WTC11 (cell line): ENCODE results near the gene NLRP1. TPM values are rescaled to one million over a fixed set of nuclear protein-coding genes. Genes with fewer than 3 reads are reported as not detected.

Source experiments
- ATAC-seq: fragments of 200-7000 bp; cut with Tn5 transposase; 2 replicates; pipeline ENCODE4 v1.10.0; 2021; ENCODE audit warnings: mild to moderate bottlenecking, moderate library complexity
- CTCF ChIA-PET: fragments of 300-600 bp; sonication (Branson Sonifier 250); formaldehyde crosslinking; loops from one replicate; lab custom pipeline; 2021; ENCODE audit warnings: antibody characterized with exemption; lab: Charles Lee
- POLR2A ChIA-PET: fragments of 350-600 bp; sonication (Branson Sonifier 250); formaldehyde crosslinking; loops from one replicate; lab custom pipeline; 2021; ENCODE audit warnings: antibody characterized with exemption; lab: Charles Lee
- DNase-seq: peaks from one replicate; pipeline ENCODE4 v3.0.0; 2021; ENCODE audit warnings: low spot score
- H3K27ac Mint-ChIP-seq: 2 replicates; pipeline ENCODE4 v1.8.0; 2021; ENCODE audit warnings: mixed read lengths
- H3K27me3 Mint-ChIP-seq: 2 replicates; pipeline ENCODE4 v1.8.0; 2021; ENCODE audit warnings: low read depth, mild to moderate bottlenecking, moderate library complexity, mixed read lengths
- H3K36me3 Mint-ChIP-seq: 2 replicates; pipeline ENCODE4 v1.8.0; 2021; ENCODE audit warnings: mixed read lengths
- H3K4me1 Mint-ChIP-seq: 2 replicates; pipeline ENCODE4 v1.8.0; 2022; ENCODE audit warnings: mixed read lengths
- H3K4me3 Mint-ChIP-seq: 2 replicates; pipeline ENCODE4 v1.8.0; 2021; ENCODE audit warnings: mild to moderate bottlenecking, moderate library complexity, mixed read lengths
- H3K9me3 Mint-ChIP-seq: 2 replicates; pipeline ENCODE4 v1.8.0; 2021; ENCODE audit warnings: mixed read lengths
- CBFB ChIP-seq: sonication (generic); formaldehyde crosslinking; IDR thresholded peaks from 2 replicates; pipeline ENCODE4 v1.8.1; 2022; ENCODE audit warnings: mild to moderate bottlenecking, low read depth, missing genetic modification reagents
- CDX4 ChIP-seq: fragments of 250-450 bp; sonication (Bioruptor Pico); IDR thresholded peaks from 2 replicates; pipeline ENCODE4 v1.9.0; 2021; ENCODE audit warnings: moderate library complexity, mild to moderate bottlenecking, inconsistent platforms, borderline replicate concordance
- ETV6 ChIP-seq: sonication (generic); formaldehyde crosslinking; IDR thresholded peaks from 2 replicates; pipeline ENCODE4 v1.8.1; 2022; ENCODE audit warnings: mild to moderate bottlenecking, missing genetic modification reagents
- GTF2I ChIP-seq: fragments of 250-450 bp; sonication (Bioruptor Pico); conservative IDR thresholded peaks from 2 replicates; pipeline ENCODE4 v1.4.0; 2021; ENCODE audit warnings: mild to moderate bottlenecking
- MXD4 ChIP-seq: fragments of 250-450 bp; sonication (Bioruptor Pico); IDR thresholded peaks from 2 replicates; pipeline ENCODE4 v1.8.0; 2021; ENCODE audit warnings: mild to moderate bottlenecking, moderate library complexity, borderline replicate concordance
- NFATC4 ChIP-seq: fragments of 250-450 bp; sonication (Bioruptor Pico); IDR thresholded peaks from 2 replicates; pipeline ENCODE4 v1.9.0; 2021; ENCODE audit warnings: mild to moderate bottlenecking
- NR2C2 ChIP-seq: sonication (generic); formaldehyde crosslinking; IDR thresholded peaks from 2 replicates; pipeline ENCODE4 v1.8.0; 2022; ENCODE audit warnings: mild to moderate bottlenecking, missing genetic modification reagents
- NR3C1 ChIP-seq: sonication (generic); formaldehyde crosslinking; conservative IDR thresholded peaks from 2 replicates; pipeline ENCODE4 v1.8.1; 2023; ENCODE audit warnings: low read depth, mild to moderate bottlenecking, missing genetic modification reagents
- OVOL2 ChIP-seq: fragments of 250-450 bp; sonication (Bioruptor Pico); IDR thresholded peaks from 2 replicates; pipeline ENCODE4 v1.9.0; 2021; ENCODE audit warnings: mild to moderate bottlenecking, borderline replicate concordance
- PREB ChIP-seq: sonication (generic); formaldehyde crosslinking; IDR thresholded peaks from 2 replicates; pipeline ENCODE4 v1.8.1; 2022; ENCODE audit warnings: mild to moderate bottlenecking, missing genetic modification reagents, moderate library complexity, borderline replicate concordance
- ZBTB21 ChIP-seq: sonication (generic); formaldehyde crosslinking; IDR thresholded peaks from 2 replicates; pipeline ENCODE4 v1.8.1; 2023; ENCODE audit warnings: mild to moderate bottlenecking, missing genetic modification reagents, borderline replicate concordance
- ZNF121 ChIP-seq: sonication (generic); formaldehyde crosslinking; IDR thresholded peaks from 2 replicates; pipeline ENCODE4 v1.8.0; 2023; ENCODE audit warnings: missing genetic modification reagents
- ZNF219 ChIP-seq: sonication (generic); formaldehyde crosslinking; IDR thresholded peaks from 2 replicates; pipeline ENCODE4 v1.8.0; 2023; ENCODE audit warnings: missing genetic modification reagents, mild to moderate bottlenecking, borderline replicate concordance
- total RNA-seq: library from RNA; stranded (reverse); gene quantifications from 3 replicates; pipeline ENCODE4 v1.2.3, GENCODE V29; 2021
- TF ChIP-seq, protein P1 (sequence below): sonication (generic); formaldehyde crosslinking; IDR thresholded peaks from 2 replicates; pipeline ENCODE4 v1.8.0; 2022; ENCODE audit warnings: missing genetic modification reagents
- TF ChIP-seq, protein P2 (sequence below): sonication (generic); formaldehyde crosslinking; IDR thresholded peaks from 2 replicates; pipeline ENCODE4 v1.8.1; 2023; ENCODE audit warnings: mild to moderate bottlenecking, missing genetic modification reagents
- TF ChIP-seq, protein P3 (sequence below): sonication (generic); formaldehyde crosslinking; IDR thresholded peaks from 2 replicates; pipeline ENCODE4 v1.8.1; 2022; ENCODE audit warnings: low read depth, missing genetic modification reagents, borderline replicate concordance
- TF ChIP-seq, protein P4 (sequence below): sonication (generic); formaldehyde crosslinking; IDR thresholded peaks from 2 replicates; pipeline ENCODE4 v1.8.1; 2023; ENCODE audit warnings: mild to moderate bottlenecking, missing genetic modification reagents, moderate library complexity
- TF ChIP-seq, protein P5 (sequence below): sonication (generic); formaldehyde crosslinking; IDR thresholded peaks from 2 replicates; pipeline ENCODE4 v1.8.1; 2023; ENCODE audit warnings: mild to moderate bottlenecking, missing genetic modification reagents

The NLRP1 gene
- total RNA-seq, 1 experiment from 2014 or later, result 17.6 TPM

GRCh38 chr17:5621729-5622128, 37.4 kb upstream of the NLRP1 start:
- no peak overlapping the region for H3K27ac Mint-ChIP-seq
- TF ChIP-seq GTF2I (no peak), OVOL2 (CRISPR knock-in tag) (no peak), ETV6 (no peak), CDX4 (CRISPR knock-in tag) (no peak), NR2C2 (CRISPR knock-in tag) (no peak), NR3C1 (no peak), PREB (no peak), ZNF219 (no peak), ZNF121 (CRISPR knock-in tag) (no peak), NFATC4 (CRISPR knock-in tag) (no peak), ZBTB21 (CRISPR knock-in tag) (no peak), MXD4 (CRISPR knock-in tag) (no peak), CBFB (CRISPR knock-in tag) (no peak)
- TF ChIP-seq, protein P1, sequence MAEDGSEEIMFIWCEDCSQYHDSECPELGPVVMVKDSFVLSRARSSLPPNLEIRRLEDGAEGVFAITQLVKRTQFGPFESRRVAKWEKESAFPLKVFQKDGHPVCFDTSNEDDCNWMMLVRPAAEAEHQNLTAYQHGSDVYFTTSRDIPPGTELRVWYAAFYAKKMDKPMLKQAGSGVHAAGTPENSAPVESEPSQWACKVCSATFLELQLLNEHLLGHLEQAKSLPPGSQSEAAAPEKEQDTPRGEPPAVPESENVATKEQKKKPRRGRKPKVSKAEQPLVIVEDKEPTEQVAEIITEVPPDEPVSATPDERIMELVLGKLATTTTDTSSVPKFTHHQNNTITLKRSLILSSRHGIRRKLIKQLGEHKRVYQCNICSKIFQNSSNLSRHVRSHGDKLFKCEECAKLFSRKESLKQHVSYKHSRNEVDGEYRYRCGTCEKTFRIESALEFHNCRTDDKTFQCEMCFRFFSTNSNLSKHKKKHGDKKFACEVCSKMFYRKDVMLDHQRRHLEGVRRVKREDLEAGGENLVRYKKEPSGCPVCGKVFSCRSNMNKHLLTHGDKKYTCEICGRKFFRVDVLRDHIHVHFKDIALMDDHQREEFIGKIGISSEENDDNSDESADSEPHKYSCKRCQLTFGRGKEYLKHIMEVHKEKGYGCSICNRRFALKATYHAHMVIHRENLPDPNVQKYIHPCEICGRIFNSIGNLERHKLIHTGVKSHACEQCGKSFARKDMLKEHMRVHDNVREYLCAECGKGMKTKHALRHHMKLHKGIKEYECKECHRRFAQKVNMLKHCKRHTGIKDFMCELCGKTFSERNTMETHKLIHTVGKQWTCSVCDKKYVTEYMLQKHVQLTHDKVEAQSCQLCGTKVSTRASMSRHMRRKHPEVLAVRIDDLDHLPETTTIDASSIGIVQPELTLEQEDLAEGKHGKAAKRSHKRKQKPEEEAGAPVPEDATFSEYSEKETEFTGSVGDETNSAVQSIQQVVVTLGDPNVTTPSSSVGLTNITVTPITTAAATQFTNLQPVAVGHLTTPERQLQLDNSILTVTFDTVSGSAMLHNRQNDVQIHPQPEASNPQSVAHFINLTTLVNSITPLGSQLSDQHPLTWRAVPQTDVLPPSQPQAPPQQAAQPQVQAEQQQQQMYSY (CRISPR knock-in tag), result no peak
- TF ChIP-seq, protein P2, sequence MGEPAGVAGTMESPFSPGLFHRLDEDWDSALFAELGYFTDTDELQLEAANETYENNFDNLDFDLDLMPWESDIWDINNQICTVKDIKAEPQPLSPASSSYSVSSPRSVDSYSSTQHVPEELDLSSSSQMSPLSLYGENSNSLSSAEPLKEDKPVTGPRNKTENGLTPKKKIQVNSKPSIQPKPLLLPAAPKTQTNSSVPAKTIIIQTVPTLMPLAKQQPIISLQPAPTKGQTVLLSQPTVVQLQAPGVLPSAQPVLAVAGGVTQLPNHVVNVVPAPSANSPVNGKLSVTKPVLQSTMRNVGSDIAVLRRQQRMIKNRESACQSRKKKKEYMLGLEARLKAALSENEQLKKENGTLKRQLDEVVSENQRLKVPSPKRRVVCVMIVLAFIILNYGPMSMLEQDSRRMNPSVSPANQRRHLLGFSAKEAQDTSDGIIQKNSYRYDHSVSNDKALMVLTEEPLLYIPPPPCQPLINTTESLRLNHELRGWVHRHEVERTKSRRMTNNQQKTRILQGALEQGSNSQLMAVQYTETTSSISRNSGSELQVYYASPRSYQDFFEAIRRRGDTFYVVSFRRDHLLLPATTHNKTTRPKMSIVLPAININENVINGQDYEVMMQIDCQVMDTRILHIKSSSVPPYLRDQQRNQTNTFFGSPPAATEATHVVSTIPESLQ (CRISPR knock-in tag), result no peak
- TF ChIP-seq, protein P3, sequence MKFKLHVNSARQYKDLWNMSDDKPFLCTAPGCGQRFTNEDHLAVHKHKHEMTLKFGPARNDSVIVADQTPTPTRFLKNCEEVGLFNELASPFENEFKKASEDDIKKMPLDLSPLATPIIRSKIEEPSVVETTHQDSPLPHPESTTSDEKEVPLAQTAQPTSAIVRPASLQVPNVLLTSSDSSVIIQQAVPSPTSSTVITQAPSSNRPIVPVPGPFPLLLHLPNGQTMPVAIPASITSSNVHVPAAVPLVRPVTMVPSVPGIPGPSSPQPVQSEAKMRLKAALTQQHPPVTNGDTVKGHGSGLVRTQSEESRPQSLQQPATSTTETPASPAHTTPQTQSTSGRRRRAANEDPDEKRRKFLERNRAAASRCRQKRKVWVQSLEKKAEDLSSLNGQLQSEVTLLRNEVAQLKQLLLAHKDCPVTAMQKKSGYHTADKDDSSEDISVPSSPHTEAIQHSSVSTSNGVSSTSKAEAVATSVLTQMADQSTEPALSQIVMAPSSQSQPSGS (CRISPR knock-in tag), result no peak
- TF ChIP-seq, protein P4, sequence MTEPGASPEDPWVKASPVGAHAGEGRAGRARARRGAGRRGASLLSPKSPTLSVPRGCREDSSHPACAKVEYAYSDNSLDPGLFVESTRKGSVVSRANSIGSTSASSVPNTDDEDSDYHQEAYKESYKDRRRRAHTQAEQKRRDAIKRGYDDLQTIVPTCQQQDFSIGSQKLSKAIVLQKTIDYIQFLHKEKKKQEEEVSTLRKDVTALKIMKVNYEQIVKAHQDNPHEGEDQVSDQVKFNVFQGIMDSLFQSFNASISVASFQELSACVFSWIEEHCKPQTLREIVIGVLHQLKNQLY, result no peak
- TF ChIP-seq, protein P5, sequence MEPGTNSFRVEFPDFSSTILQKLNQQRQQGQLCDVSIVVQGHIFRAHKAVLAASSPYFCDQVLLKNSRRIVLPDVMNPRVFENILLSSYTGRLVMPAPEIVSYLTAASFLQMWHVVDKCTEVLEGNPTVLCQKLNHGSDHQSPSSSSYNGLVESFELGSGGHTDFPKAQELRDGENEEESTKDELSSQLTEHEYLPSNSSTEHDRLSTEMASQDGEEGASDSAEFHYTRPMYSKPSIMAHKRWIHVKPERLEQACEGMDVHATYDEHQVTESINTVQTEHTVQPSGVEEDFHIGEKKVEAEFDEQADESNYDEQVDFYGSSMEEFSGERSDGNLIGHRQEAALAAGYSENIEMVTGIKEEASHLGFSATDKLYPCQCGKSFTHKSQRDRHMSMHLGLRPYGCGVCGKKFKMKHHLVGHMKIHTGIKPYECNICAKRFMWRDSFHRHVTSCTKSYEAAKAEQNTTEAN, result no peak
- H3K4me1 Mint-ChIP-seq, result no peaks in the 10 kb centered on the region
- no peaks in the 10 kb centered on the region for H3K36me3 Mint-ChIP-seq
- ChIA-PET CTCF (no interaction called here), POLR2A (no interaction called here)
- no peaks in the 10 kb centered on the region for H3K9me3 Mint-ChIP-seq
- H3K27me3 Mint-ChIP-seq, result peaks cover 2% of the 10 kb centered on the region; the same call in 1 of the 2 replicates
- ATAC-seq, result no peak
- H3K4me3 Mint-ChIP-seq, result no peak overlapping the region
- DNase-seq, result no peak
